Thyroid gland (tissue), 4 donors: Measurements from ENCODE around the gene SPCS1.

ENCODE experiments used
- POLR2A ChIP-seq, 2 donors: fragments of 450-650 bp; IDR thresholded peaks; one replicate each; pipeline ENCODE4 v1.6.1; 2017; ENCODE audit warnings: antibody characterized with exemption in 2 of 2, mild to moderate bottlenecking in 2 of 2, moderate library complexity in 1 of 2
- TF ChIP-seq, protein P1 (sequence below), 6 experiments: fragments of 200-600 bp in 3 of 6; fragments of 450-650 bp in 3 of 6; sonication (generic) in 3 of 6; IDR thresholded peaks; one replicate each; pipeline ENCODE4 v1.5.1; 2016 to 2019; ENCODE audit warnings: antibody characterized with exemption in 6 of 6, mild to moderate bottlenecking in 2 of 6, inconsistent platforms in 1 of 6, moderate library complexity in 1 of 6

DNA sequence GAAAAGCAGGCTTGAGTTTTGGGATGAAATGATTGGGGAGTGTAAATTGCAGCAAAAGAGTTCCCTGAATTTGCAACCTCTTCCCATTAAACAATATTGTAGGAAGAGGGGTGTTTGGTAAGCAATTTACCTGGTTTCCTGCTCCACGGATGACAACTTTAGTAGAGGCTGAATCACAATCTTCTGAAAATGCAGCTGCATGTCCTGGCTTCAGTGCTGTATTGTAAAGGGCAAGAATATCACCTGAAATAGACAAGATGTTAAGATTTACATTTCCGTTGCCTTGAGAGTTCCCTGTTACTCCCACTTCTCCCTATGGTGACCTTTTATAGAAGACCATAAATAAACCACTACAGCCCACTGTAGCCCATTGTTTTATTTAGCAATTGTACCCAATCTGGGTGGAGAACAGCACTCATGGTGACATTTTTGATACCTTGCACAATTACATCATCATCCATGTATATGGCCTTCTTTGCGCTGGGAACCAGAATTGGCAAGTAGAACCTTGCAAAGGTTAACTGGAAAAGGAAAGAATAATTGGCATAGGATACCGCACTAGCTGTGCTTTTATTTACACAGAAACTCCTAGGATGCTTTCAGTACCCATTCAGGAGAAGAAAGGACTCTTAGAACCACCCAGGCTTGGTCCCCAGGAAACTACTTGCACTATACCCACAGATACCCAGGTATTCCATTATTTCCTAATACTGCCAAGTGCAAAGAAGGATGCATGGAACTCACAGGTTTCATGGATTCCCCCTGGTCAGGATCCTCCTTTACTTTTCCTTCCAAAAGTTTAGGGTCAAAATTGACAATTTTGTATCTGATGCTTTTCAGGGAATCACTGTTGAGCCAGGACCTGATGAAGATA lies 9.9 kb upstream of the SPCS1 start:
- no peak for TF ChIP-seq POLR2A (IDR thresholded peaks at IDR 0.05)
- TF ChIP-seq, protein P1, sequence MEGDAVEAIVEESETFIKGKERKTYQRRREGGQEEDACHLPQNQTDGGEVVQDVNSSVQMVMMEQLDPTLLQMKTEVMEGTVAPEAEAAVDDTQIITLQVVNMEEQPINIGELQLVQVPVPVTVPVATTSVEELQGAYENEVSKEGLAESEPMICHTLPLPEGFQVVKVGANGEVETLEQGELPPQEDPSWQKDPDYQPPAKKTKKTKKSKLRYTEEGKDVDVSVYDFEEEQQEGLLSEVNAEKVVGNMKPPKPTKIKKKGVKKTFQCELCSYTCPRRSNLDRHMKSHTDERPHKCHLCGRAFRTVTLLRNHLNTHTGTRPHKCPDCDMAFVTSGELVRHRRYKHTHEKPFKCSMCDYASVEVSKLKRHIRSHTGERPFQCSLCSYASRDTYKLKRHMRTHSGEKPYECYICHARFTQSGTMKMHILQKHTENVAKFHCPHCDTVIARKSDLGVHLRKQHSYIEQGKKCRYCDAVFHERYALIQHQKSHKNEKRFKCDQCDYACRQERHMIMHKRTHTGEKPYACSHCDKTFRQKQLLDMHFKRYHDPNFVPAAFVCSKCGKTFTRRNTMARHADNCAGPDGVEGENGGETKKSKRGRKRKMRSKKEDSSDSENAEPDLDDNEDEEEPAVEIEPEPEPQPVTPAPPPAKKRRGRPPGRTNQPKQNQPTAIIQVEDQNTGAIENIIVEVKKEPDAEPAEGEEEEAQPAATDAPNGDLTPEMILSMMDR (IDR thresholded peaks at IDR 0.05), result no peak
